HT-29 (cell line): Measurements from ENCODE around the gene CC2D1A. TPM values are rescaled to one million over a fixed set of nuclear protein-coding genes. Genes with fewer than 3 reads are reported as not detected.

Source experiments
- DNase-seq: peaks from one replicate; pipeline ENCODE4 v3.0.0-alpha.2; 2015; ENCODE audit warnings: low spot score
- total RNA-seq: library from RNA; depleted of rRNA; stranded (reverse); fragments of >200 nt; shearing (Covaris generic); gene quantifications from 2 replicates; pipeline ENCODE4 v1.2.3, GENCODE V29; 2014; rRNA removed

Gene CC2D1A
- 36.0 and 39.6 TPM in 2 replicates for total RNA-seq

GRCh38 chr19:13905634-13906520, at the start of gene CC2D1A, which contains the start of gene BRME1:
CC2D1A (plus strand) TSS chr19:13906201; CDS start chr19:13906442, 241 bp downstream.
BRME1 (minus strand) TSS chr19:13906117; CDS start chr19:13904892, 1,225 bp downstream.
- peak; percentile 84 for DNase-seq

- no peak for DNase-seq
Observed at GRCh38 chr19:13856497-13856896, 49.5 kb upstream of the CC2D1A start.

- DNase-seq = no peak
Observed at GRCh38 chr19:13859361-13859880, 46.6 kb upstream of the CC2D1A start.

GRCh38 chr19:13860679-13861391, 45.2 kb upstream of the CC2D1A start:
- no peak for DNase-seq

- DNase-seq = no peak
Observed at GRCh38 chr19:13861392-13861713, 44.6 kb upstream of the CC2D1A start.

- peak; percentile 86 for DNase-seq
Observed at GRCh38 chr19:13861714-13862531, 44.1 kb upstream of the CC2D1A start.

- DNase-seq = no peak
Observed at GRCh38 chr19:13864046-13864666, 41.8 kb upstream of the CC2D1A start.

- no peak for DNase-seq
Observed at GRCh38 chr19:13864667-13865570, 41.1 kb upstream of the CC2D1A start.

GRCh38 chr19:13865571-13866462, 40.2 kb upstream of the CC2D1A start:
- no peak for DNase-seq

GRCh38 chr19:13866463-13867046, 39.4 kb upstream of the CC2D1A start:
- no peak for DNase-seq

GRCh38 chr19:13868663-13869062, 37.3 kb upstream of the CC2D1A start:
- DNase-seq = no peak

GRCh38 chr19:13869281-13869680, 36.7 kb upstream of the CC2D1A start:
- no peak for DNase-seq

- DNase-seq = no peak
Observed at GRCh38 chr19:13870873-13871272, 35.1 kb upstream of the CC2D1A start.

- DNase-seq = no peak
Observed at GRCh38 chr19:13872339-13872694, 33.7 kb upstream of the CC2D1A start.

- no peak for DNase-seq
Observed at GRCh38 chr19:13872695-13873389, 33.2 kb upstream of the CC2D1A start.

- DNase-seq = no peak
Observed at GRCh38 chr19:13873834-13874515, 32.0 kb upstream of the CC2D1A start.

- no peak for DNase-seq
Observed at GRCh38 chr19:13875824-13876223, 30.2 kb upstream of the CC2D1A start.
